GM21619 (cell line): ENCODE data around the gene ABCG2.
"Not testable (repeated sequence)": the region's sequence is repeated elsewhere in the genome, so short reads cannot be mapped to it uniquely, and the experiment has no call there.

Experiments
- ATAC-seq: cut with Tn5 transposase; IDR thresholded peaks from one replicate; pipeline ENCODE4 v1.9.1; 2021; ENCODE audit not compliant: unreplicated experiment

Gene ABCG2

DNA sequence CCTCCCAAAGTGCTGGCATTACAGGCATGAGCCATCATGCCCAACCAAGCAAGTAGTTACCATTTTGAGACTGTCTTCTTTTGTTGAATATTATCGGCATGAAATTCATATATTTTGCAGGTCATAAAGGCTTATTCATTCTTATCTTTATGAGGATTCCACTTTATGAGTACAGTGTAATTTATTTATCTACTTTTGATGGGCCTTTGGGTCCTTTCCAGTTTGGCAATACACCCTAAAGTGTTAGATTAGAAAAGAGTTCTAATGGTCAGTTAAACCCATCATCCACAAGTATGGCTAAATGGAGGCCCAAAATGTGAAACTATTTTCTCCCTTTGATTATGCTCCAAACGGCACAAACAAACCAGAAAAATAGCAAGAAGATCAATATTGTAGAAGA lies 10.9 kb upstream of the ABCG2 start:
- ATAC-seq = no peak

DNA sequence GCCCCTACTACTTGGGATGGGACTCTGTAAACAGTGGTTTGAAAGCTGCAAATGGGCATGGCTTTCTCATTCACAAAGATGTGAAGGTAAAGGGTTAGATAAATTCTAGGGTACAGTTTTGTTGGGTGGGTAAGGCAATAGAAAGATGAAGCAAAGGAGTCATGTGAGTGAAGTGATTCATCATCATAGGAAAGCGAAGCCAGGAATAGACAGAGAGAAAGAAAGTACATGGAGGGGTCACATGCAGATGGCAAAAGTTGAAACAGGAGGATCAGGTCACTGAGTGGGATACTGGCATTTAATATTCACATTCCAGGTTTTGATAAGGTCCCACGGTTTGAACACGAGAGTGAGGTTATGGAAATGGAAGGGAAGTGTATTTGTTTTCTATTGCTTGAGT lies 8.2 kb upstream of the ABCG2 start:
- no peak for ATAC-seq

DNA sequence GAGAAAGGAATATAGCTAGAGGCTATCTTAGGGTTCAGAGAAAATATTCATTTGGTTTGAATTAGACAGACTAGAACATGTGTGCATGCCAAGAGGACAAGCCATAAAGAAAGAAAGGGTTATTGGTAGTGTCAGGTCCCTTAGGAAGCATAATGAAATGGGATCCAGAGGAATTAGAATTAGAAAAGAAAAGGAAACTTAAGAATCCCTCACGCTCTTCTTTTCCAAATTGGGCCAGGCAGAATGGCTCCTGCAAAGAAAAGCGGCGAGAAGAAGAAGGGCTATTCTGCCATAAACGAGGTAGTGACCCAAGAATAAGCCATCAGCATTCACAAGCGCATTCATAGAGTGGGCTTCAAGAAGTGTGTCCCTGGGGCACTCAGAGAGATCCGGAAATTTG lies 4.9 kb upstream of the ABCG2 start:
- ATAC-seq = no peak

DNA sequence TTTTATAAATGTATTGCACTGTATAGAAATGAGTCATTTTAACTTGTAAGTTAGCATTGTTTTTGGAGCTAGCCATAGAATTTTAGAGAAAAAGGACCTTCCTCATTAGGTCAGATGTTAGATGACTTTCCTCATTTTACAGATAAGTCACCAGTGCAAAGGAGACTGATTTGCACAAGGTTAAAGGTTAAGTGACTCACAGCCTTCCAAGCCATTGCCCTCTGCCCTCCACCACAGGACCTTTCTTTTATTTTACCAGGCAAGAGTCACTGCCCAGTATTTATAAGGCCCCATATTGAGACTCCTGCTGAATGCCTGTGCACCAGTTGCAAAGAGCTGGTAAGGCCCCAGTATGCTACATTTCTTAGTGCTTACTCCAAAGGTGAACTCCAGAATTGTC lies 4.2 kb upstream of the ABCG2 start:
- no peak for ATAC-seq

DNA sequence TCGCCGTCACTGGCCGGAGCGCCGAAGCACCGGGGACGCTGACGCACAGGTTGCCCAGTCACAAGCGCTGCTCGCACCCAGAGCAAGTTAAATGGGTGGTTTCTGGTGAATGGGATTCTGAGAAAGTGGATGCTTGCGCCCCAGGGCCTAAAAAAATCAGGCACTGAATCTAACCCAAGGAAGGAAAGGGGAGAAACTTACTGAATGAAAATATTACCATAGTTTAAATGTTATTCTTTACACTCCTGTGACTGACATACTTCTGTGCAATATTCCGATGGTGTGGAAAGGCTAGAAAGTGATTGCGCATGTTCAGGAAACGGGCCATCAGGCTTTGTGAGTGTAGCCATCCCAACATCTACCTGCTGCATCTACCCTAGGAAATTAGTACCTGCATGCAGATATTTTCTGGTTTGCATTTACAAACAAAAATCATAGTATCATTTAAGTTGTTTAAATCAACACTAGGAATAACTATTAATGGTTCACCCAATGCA lies 838 bp upstream of the ABCG2 start:
- no peak for ATAC-seq

DNA sequence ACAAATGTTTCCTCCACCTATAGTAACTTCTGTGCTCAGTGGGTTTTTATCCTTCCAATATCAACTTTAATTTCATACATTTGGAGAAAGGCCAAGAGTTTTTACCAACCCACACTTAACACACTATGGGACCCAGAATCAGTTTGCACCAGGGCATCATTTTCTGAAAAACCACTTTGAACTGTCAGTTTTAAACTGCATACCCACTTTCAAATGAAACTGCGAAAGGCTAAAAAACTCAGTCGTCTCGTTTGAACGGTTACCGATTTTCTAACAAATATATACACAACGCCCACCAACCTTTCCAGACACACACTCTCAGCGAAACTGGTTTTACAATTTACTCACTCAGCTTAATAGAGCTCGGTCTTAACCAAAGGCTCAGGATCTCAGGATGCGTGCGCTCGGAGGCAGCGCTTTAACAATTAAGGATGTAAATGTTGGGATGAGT lies 376 bp downstream of the ABCG2 start:
- ATAC-seq = peak; percentile 39

DNA sequence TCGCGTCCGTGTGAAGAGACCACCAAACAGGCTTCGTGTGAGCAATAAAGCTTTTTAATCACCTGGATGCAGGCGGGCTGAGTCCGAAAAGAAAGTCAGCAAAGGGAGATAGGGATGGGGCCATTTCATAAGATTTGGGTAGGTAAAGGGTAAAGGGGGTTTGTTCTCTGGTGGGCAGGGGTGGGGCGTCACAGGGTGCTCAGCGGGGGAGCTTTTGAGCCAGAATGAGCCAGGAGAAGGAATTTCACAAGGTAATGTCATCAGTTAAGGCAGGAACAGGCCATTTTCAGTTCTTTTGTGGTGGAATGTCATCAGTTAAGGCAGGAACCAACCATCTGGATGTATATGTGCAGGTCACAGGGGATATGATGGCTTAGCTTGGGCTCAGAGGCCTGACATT lies 6.1 kb downstream of the ABCG2 start:
- ATAC-seq = not testable (repeated sequence)

DNA sequence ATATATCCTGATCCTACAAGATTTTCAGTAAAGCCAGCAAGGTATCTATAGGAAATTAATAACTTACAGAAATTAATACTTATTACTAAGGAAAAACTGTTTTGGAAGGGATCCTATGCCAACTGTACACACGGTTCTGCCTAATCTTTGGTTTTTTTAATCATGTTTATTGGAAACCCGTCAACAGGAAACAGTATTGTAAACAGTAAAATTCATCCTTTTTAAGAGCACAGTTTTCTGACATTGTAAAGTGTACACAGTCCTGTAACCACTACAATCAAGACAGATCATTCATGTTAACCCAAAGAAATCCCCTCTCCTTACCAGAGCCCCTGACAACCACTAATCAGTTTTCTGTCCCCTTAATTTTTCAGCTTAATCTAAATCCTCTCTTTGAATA lies 9.9 kb downstream of the ABCG2 start:
- ATAC-seq = no peak

DNA sequence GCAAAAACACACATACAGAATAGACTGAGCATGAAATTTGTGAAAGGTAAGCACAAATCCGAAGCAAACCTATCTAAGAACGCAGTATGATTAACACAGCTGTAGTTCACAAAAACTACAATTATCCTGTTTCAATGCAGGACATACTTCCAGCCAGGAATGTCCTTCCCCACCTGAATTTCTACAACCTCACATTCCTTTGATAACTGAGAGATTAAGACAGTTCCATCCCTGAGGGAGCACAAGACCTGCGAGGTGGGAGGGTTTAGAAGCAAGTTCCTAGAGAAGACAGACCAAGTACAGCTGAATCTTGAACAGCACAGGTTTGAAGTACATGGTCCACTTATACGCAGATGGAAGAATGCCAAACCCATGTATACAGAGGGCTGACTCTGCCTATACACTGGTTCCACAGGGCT lies 10.6 kb downstream of the ABCG2 start:
- ATAC-seq = no peak

DNA sequence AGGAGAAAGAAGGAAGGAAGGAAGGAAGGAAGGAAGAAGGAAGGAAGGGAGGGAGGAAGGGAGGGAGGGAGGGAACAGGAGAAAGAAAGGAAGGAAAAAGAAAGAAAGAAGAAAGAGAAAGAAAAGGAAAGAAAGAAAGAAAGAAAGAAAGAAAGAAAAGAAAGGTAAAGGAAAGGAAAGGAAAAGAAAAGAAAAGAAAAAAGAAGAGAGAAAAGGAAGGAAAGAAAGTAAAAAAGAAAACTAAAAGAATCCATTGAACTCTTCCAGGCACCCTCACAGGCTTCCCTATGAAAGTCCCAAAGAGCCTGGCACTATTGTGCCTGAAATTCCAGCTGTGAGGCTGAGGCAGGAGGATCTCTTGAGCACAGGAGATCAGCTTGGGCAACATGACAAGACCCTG lies 11.5 kb downstream of the ABCG2 start:
- no peak for ATAC-seq

DNA sequence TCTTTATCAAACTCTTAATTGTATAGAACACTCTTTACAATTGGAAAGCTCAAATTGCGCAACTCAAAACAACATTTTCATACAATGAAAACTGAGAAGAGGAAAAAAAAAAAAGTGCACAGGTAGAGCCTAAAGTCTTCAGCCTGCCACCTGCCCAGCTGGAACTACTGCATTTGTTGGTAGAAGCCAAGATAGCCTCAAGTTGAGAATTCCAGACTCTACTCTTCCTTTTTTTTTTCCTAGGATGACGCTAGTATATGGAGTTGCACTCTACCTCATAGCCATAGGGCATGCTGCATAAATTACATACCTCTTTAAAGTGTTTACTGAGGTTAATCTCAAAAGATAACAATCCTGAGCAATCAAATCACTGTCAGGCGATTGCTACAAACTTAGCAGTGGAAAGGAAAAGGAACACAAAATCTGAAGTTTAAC lies 13.6 kb downstream of the ABCG2 start:
- no peak for ATAC-seq

DNA sequence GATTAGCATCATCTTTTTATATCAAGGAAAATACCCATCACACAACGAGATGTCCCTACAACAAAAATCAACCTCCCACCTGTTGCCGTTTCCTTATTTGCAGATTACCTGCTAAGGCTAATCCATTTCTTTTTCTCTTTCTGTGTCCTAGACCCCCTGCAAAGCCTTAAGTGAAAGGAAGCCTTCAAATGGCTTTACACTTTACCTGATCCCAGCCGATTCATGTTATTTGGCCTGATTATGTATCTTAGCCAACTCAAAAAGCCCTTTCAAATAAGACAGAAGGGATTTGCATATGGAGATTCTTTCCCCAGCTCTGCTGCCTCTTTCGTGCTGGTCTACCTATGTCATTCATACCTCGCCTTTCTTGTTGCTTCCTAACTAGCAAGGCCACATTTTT lies 14.4 kb downstream of the ABCG2 start:
- no peak for ATAC-seq

DNA sequence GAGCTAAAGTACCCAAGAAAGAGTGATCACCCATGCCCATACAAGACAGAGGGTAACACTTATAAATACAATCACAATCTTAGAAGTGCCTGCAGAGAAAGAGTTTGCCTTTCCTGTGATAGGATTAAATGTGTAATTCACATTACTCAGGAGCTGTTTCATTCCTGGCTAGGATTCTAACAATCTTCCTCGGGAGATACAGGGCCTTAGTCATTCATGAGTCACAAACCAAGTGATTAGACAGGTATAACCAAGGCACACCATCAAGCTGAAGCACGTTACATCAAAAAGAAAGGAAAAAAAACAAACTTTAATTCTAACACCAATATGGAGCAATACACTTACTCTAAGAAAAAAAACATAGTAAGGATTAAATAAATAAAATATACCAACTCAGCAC lies 14.9 kb downstream of the ABCG2 start:
- no peak for ATAC-seq

DNA sequence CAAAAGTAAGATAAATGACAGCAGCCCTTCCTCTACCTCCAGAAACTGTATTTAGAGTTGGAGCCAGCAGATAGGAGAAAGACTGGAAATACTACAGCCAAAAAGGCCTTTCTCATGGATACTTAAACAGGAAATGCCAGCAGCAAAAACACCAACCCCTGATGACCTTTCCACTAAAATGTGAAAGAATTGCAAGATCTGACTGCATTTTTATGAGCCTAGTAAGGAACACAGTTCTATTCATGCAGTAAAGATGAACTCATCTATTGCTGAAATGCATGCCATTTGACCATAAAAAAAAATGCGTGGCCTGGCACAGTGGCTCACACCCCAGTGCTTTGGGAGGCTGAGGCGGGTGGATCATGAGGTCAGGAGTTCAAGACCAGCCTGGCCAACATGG lies 19.9 kb downstream of the ABCG2 start:
- no peak for ATAC-seq

DNA sequence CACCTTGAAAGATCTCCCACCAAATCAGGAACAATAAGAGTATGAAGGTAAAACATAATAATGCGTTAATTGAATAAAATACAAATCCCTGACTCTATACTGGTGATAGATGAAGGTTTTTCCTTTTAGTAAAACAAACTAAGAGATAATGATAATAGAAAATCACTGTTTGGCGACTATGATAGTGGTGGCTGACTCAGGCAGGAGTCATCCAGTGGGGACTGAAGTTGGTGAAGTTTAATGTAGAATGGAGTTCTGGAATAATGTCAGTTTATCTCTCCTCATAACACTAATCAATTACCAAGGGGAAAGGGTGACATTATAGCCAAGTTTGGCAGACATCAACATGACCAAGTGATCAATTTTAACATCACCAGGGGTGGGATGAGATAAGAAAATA lies 21.3 kb downstream of the ABCG2 start:
- ATAC-seq = no peak

DNA sequence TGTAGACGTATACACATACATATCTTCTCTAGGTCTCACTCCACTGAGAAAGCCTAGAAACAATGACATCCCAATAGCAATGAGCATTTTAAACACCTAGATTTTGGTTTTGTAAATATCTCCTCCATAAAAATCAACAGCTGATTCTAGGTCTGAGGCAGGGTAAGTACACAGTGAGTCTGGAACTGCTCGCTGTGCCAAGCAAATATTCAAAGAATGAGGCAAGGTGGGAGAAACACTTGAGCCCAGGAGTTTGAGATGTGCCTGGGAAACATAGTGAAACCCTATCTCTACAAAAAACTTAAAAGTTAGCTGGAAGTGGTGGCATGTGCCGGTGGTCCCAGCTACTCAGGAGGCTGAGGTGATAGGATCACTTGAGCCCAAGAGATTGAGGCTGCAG lies 22.2 kb downstream of the ABCG2 start:
- no peak for ATAC-seq

DNA sequence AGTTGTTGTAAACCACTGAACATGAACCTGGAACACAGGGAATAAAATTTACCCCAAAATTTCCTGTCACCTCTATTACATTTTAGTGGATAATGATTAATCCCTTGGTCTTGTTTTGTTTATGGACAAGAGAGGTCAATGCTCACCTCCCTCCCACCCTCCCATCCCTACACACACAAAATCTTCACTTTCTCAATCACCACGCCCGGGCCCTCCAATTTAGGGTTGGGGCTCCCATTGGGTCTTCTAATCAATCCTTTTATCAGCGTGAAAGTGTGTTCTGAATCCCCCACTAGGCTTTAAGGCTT lies 23.1 kb downstream of the ABCG2 start:
- no peak for ATAC-seq

DNA sequence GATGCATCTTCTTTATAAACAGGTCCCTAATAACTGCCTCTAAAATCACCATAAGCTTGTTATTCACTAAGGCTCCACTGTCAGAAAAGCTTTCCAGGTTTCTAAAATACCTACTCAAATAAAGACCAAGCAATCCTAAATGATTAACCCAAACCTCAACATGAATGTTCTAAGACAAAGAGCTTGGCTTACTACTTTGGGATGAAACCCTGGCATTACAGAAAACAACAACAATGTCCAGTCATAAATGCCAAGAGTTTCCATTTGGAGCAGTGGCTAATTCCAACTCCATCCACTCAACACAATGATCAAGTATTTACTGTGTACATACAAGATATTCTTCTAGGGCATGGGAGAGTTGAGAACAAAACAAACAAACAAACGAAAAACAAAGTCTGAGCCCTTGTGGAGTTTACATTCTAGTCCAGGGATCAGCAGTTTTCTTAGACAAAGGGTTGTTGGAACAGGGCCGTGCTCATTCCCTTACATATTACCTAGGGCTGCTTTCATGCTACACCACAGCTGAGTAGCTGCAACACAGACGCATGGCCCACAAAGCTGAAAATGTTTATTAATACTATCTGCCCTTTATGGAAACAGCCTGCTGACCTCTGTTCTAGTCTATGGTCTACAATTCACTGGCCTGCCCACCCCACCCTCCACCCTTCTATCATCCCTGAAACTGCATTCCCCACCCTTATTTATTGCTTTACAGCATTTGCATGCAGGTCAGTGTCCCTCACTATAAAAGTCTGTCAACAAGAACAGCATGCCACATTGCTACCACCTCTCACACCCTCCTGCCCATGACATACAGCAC lies 23.7 kb downstream of the ABCG2 start:
- ATAC-seq = no peak

DNA sequence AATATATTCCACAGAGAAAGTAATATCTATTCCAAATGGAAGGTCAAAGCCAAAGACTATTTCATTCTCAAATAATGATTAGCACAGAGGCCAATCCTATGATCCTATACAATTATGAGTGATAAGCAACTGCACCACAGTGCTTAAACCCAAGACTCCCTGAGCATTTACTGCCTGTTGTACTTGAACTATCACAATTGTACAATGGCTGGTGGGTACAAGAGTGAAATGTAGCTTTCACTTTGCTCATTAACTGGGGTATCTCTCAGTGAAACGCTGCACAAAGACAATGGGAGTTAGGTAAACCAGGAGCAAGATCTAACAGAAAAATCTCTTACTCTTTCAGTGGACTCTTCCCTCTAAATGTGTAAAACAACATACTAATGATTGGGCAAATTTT lies 24.3 kb downstream of the ABCG2 start:
- no peak for ATAC-seq

DNA sequence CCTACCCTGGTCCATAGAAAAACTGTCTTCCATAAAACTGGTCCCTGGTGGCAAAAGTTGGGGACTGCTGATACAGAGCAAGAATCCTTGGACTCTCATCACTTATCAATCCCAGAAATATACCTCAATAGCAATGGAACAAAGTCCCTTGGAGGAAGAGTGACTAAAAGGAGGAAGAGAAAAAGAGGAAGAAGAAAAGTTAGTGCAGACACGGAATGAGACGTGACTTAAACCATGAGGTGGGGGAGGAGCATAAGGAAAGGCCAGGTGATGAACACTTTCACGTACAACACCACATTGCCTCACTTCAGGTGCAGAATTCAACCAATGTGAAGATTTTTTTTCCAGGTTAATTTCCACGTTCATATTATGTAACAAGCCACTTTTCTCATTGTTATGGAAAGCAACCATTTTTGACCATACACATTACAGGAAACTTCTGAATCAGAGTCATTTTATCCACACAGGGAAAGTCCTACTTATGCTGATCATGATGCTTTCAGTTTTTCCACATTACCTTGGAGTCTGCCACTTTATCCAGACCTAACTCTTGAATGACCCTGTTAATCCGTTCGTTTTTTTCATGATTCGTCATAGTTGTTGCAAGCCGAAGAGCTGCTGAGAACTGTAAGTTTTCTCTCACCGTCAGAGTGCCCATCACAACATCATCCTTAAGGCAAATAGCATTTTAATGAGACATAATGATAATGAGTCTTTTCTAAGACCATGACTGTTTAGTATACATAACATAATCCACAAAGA lies 27.7 kb downstream of the ABCG2 start:
- no peak for ATAC-seq

DNA sequence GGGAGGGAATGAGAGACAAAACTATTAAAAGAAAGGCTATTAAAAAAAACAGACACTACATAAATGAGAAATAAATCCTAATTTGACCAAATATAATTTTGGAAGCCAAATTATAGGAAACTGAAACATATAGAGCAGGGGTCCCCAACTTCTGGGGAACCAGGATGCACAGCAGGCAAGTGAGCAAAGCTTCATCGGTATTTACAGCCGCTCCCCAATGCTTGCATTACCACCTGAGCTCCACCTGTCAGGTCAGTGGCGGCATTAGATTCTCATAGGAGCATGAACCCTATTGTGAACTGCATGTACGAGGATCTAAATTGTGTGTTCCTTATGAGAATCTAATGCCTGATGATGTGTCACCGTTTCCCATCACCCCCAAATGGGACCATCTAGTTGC lies 28.4 kb downstream of the ABCG2 start:
- ATAC-seq = no peak

DNA sequence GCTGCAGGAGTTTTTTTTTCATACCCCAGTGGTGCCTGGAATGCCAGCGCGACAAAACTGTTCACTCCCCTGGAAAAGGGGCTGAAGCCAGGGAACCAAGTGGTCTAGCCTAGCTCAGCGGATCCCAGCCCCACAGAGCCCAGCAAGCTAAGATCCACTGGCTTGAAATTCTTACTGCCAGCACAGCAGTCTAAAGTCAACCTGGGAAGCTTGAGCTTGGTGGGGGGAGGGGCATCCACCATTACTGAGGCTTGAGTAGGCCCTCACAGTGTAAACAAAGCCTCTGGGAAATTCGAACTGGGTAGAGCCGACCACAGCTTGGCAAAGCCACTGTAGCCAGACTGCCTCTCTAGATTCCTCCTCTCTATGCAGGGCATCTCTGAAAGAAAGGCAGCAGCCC lies 36.2 kb downstream of the ABCG2 start:
- ATAC-seq = not testable (repeated sequence)
